NCI-H1105 treated with DMSO at 0.1 percent for 48 hours (cell line): ENCODE data around the gene TSR3.

ENCODE experiments used
- DNase-seq: peaks from one replicate; lab custom pipeline; 2025; lab: John Stamatoyannopoulos, UW

Gene TSR3

DNA sequence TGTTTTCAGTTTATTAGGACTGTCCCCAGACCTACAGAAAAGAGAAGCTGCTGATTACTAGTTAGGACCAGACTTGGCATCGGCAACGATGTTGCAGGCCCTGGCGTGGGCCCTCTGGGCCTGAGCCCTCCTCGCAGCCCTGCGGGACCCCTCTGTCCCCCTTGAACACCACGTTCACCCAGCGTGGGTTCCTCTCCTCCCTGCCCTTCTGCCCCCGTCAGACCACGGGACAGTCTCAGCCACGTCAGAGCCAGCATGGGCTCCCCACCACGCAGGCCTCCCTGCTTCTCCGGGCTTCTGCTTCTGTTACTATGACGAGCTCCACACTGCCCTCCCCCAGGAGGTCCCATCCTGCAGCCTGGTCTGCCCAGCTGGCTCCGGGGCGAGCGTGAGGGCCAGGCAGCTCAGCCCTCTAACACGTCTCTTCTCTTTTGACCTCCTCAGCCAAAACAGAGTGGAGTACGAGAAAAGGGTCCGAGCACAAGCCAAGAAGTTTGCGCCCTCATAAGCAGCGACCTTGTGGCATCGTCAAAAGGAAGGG lies 27.3 kb downstream of the TSR3 start:
- no peak for DNase-seq

DNA sequence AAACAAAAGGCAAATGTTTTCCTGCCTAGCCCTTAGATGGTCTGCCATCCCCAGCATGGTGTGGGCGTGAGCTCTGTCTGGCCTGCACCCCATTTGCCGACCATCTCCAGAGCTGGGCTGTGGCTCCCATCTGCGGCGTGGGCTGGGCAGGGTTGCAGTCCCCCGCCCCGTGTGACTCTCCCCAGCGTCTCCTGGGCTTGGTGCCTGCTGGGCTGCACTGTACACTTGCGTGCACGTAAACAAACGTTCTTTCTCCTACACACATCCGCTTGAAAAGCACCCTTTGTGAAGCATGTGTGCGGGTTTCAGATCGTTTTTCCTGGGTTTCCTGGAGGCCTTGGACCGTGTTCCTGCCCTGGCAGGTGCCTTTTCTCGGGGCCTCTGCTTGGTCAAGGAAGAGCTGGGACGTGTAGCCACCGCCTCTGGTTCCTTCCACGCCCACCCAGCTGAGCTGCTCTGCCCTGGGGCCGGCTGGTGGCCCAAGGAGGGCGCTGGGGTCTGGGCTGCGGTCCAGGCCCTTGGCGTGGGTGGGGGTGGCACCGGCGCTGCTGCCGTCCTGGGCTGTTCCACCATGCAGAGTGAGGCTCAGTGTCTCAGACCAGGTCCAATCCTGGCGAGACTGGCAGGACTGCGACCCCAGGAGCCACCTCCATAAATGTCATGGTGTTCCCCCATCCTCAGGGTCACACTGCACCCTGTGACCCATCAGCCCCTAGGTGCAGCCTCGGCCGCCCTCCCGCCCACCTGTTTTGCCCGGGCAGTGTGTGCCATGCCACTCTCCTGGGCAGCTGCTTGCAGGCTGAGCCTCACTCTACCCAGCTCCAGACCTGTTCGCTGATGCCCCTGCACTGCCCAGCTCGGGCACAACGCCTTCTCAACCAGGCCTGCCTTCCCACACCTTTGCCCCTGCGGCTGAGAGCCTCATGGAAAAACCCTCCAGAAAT lies 28.1 kb downstream of the TSR3 start:
- no peak for DNase-seq

DNA sequence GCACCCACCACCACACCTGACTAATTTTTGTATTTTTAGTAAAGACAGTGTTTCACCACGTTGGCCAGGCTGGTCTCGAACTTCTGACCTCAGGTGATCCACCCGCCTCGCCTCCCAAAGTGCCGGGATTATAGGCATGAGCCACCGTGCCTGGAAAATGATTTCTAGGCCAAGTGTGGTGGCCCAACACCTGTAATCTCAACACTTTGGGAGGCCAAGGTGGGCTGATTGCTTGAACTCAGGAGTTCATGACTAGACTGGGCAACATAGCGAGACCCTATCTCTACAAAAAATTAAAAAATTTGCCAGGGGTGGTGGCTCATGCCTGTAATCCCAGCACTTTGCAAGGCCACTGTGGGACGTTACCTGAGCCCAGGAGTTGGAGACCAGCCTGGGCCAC lies 29.3 kb downstream of the TSR3 start:
- no peak for DNase-seq

DNA sequence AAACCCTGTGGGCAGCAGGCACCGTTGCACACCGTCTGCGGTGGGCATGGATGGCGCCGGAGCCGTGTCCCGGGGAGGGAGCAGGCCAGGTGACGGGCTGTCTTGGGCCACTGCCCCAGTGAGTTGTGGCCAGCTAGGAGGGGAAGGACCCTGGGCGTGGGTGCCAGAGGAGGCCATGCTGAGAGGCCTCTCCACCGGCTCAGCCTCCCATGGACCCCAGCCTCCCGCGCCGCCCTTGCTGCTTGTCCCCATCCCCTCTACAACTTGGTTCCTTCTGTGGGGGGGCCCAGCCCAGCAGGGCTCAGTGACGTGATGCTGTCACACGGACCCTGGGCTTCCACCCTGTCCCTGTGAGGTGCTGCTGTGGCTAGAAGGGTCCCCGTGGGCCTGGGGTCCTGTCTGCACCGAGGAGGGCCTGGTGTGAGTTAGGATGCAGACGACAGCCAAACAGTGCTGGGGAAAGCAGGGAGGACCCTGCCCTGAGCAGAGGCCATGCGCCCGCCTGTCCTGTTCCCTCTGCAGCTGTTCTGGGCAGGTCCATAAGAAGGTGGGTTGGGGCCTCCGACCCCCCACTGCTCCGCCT lies 30.9 kb downstream of the TSR3 start:
- DNase-seq: no peak

DNA sequence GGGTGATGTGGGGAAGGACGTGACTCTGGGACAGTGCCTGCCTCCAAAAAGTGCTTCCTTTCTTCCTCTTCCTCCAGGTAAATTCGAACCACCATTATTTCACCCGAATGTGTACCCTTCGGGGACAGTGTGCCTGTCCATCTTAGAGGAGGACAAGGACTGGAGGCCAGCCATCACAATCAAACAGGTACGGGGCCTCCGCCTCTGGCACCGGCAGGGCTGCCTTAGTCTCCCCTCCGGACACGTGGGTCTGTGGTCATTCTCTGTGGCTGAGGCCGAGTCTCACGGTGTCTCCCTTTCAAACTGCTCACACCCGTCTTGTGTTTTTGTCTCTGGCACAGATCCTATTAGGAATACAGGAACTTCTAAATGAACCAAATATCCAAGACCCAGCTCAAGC lies 31.6 kb downstream of the TSR3 start:
- no peak for DNase-seq

DNA sequence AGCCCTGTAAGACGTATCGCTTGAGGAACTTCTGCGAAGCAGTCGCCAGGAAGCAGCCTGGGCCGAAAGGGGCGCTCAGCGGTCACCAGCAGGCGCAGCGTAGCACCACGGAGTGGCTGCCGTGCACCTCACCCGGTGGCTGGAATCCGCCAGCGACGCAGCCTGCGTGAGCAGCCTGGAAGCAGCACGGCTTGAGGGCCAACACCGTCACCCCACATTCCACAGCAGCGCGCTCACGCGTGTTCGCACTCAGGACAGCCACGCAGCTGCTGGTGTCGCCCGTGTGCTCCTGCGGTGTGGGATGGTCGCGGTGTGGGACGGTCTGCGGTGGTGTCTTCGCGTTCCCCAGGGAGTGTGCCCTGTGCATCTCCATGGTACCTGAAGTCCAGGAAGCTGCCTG lies 32.6 kb downstream of the TSR3 start:
- DNase-seq: no peak

DNA sequence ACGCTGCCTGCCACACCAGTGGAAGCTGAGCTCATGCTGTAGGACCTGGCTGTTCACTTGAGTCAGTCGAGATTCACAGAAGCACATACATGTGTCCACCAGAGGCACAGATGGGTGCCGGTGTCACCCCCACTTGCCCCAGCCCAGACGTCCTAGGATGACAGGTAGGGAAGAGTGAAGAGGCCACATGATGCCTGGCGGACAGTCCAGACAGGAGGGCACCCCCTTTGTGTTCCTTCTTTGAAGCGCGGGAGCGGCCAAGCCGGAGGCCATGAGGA lies 33.5 kb downstream of the TSR3 start:
- no peak for DNase-seq

DNA sequence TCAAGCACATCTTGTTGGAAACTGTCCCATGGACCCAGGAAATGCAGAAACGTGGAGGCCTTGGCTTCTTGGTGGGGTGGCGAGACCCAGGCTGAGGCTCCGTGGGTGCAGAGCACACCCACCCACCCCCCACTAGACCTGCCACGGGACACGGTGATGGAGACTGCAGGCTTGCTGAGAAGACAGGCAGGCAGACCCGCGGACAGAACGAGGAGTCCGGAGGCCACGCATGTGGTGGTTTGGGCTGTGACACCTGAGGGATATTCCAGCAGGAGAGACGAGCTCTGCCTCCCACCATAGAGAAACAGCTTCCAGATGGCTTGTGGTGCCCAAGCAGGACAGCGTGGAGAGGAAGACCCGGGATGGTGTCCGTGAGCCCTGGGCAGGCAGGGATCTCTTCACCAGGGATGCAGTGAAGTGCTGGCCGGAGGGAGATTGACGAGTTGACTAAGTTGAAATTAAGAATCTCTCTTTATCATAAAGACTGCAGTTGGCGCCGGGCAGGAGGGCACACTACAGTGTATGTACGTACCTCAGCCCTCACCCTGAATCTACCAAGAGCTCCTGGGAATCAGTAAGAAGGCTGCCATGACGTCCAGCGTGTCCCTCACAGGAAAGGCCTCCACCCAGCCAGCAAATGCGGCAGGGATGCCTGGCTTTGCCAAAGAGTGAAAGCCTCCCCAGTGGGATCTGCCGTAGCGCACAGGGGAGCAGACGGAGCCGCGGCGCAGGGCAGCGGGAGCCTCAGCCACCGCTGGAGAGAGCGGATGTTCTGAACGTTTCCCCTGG lies 34.0 kb downstream of the TSR3 start:
- no peak for DNase-seq

DNA sequence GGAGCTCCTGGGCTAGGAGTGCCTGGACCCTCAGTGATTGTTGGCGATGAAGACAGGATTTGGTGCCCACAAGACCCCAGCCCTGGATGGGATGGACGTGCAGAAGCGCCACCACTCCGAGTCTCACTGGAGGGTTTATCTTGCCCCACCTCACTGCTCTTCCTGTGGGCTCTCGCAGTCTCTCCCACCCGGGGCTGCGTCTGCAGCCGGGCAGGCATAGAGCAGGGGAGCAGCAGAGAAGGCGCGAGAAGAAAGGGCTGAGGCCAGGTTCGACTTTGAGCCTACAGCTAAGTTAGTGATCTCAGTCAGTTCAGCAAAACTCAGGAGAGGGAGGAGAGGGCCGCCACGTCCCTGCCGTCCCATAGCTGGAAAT lies 35.7 kb downstream of the TSR3 start:
- no peak for DNase-seq

DNA sequence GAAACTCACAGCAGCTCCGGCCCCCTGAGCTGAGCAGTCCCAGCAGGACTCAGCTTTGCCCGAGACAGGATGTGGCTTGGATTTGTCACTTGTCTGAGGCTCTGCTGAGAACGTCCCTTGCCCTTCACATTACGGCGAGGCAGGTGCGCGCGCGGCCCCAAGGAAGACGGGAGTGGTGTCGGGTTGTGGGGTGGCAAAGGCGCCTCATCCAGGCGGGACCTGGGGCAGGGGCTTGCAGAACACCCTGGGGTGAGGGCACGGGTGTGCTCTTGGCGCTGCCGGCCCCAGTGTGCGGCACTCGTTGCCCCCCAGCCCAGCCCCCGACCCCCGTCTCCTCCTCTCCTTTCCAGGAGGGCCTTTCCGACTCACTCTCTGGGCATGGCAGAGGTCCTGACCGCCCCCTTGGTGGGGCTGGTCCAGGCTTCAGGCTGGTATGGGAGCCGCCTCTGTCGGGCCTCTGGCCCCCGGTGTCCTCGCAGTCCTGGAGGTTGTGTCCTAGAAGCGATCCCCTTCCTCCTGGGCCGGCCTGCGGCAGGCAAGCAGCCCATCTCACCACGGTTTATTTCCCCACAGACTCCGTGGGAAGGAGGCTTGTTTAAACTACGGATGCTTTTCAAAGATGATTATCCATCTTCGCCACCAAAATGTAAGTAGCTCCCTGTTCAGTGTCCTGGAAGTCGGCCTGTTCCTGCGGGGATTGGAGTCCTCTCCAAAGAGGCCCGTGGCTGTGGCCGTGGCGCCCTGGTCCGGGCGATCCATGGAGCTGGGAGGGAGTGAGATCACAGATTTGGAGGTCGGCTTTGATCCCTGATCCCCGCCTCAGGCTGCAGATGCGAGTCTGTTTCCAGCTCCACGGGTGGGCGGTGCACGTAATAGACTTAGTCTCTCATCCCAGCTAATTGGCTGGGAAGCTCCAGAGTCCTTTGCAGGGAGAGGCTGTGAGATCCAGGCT lies 36.3 kb downstream of the TSR3 start:
- no peak for DNase-seq

DNA sequence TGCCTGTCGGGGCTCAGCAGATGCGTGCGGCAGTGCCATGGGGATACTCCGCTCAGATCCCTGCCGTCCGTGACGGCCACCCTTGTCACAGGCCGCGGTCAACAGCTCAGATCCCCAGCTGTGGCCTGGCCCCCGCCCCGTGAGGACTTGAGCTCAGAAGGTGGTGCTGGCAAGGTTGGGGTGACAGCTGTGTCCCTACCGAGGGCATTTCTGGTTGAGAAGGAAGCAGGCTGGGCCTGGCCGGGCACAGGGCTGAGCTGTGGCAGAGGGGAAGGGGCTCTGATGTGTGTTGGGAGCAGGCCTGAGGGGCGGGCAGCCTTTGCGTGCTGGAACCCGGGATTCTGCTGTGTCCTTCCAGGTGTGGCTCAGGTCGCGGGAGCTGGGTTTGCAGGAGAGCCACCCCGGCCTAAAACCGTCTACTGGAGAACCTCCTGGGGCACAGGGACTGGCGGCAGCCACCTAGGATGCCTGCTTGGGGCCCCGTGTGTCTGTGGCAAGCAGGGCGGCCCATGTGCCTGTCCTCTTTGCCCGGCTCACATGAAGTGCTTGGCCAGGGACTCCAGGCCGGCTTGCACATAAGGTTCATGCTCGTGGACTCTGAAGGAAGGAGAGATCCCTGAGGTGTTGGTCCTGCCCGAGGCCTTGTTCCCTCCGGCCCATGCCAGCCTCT lies 37.1 kb downstream of the TSR3 start:
- no peak for DNase-seq

DNA sequence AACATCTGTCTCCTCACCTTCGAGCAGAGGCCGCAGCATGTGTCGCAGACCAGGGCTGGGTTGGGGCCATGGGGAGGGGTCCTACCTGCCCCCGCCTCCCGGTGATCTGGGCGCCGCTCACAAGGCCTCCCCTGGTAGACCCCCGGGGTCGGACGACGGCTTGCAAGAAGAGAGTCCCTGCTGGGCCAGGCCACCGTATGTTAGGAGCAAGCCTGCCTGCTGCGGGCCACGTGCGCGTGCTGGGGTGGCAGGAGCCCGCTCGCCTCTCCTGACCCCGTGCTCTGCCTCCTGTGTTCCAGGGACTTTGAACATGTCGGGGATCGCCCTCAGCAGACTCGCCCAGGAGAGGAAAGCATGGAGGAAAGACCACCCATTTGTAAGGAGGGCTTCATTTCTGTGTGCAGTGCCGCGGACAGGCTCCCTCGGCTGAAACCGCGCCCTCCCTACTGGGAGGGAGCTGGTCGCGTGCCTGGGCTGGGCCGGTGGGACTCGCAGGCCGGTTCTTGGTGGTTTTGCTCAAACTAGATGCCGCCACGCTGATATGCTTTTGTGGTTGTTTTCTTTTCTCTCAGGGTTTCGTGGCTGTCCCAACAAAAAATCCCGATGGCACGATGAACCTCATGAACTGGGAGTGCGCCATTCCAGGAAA lies 37.8 kb downstream of the TSR3 start:
- DNase-seq: no peak

DNA sequence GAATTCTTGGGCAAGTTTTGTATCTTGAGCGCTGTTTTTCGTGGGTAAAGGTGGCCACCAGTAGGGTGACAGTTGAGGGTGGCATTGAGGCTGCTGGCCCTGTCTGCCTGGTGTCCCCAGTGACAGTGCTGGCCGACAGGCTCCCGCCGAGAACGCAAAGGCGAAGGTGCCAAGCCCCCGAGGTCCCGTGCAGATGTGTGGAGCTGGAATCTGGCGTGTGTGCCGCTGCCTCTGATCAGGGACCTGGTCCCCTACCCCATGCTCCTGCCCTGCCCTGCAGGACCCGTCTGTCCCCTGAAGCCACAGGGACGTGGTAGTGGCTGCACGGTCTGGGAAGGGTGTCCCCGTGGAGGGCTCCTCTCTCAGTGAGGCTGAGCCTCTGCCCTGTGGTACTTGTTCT lies 38.8 kb downstream of the TSR3 start:
- no peak for DNase-seq

DNA sequence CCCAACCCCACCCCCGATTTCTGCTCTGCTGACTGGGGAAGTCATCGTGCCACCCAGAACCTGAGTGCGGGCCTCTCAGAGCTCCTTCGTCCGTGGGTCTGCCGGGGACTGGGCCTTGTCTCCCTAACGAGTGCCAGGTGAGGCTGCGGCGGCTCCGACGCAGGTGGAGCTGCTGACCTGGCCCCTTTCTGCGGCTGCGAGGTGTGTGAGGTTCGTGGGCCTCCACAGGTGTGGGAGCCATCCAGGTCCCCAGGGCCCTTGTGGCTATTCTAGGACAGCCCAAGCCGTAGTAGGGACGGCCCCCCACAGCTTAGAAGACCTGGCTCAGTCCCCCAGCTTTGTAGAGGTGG lies 39.2 kb downstream of the TSR3 start:
- no peak for DNase-seq

DNA sequence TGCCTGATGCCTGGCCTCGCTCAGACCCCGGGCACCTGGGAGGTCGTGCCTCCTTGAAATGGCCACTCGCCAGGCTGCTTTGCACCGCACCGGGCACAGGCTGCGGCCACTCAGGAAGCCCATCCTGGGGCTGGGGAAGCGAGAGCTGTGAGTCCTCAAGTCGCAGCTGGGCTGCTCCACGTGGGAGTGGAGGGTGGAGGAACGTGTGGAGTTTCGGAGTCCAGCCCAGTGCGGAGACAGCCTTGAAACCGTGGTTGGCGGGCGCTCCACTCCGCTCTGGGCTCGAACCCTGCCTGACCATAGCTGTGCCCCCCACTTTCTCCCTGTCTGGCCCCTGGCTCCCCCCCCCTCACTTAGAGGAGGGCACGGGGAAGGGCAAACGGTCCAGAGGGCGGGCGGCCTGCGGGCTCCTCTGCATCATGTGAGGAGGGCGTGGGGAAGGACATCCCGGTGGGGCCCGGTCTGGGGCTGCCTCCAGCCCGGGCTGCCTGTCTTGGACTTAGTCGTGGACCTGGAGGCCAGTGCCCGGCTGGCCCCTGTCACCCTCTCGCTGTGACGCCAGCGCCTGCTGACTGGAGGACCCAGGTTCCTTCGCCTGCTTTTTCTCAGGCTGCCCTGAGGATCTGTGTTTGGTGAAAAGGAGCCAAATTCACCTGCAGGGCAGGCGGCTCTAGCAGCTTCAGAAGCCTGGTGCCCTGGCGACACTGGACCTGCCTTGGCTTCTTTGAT lies 39.8 kb downstream of the TSR3 start:
- no peak for DNase-seq

DNA sequence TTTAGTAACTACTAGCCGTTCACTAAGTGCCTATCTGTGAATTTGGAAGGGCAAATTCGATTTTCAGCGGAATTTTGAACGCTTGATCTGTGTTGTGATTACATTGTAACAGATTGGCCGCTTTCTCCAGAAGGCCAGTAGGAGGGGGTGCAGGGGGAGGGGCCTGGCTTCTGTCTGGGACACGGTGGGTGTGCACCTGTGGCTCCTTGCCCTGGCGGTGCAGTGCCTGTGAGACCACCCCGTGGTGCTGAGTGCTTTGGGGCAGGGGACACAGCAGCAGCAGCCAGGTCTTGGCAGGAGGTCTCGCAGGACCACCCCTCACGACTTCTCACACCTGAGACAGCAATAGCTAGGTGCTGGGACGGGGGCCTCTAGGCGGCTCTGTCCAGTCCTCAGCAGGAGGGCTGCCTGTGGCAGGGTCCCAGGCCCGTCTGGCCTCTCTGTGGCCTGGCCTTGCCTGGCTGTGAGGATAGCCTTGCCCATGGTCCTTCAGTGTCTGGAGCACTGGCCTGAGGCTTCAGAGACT lies 40.4 kb downstream of the TSR3 start:
- no peak for DNase-seq

DNA sequence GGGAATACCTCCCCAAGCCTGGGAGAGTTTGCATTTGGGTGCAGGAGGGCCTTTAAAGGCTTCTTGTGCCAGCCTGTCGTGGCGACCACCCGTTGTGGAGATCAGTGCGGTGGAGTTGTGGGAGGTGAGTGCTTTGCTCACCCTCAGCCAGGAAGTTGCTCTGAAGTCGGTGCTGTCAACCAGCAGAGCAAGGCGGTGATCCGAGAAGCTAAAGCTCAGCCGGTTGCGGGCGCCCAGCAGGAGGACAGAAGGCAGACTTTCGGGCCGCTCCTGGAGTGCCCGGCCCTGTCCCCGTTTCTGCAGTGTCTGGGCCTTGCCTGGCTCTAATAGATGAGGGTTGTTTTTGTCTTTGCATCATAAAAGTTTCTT lies 40.9 kb downstream of the TSR3 start:
- DNase-seq: no peak

DNA sequence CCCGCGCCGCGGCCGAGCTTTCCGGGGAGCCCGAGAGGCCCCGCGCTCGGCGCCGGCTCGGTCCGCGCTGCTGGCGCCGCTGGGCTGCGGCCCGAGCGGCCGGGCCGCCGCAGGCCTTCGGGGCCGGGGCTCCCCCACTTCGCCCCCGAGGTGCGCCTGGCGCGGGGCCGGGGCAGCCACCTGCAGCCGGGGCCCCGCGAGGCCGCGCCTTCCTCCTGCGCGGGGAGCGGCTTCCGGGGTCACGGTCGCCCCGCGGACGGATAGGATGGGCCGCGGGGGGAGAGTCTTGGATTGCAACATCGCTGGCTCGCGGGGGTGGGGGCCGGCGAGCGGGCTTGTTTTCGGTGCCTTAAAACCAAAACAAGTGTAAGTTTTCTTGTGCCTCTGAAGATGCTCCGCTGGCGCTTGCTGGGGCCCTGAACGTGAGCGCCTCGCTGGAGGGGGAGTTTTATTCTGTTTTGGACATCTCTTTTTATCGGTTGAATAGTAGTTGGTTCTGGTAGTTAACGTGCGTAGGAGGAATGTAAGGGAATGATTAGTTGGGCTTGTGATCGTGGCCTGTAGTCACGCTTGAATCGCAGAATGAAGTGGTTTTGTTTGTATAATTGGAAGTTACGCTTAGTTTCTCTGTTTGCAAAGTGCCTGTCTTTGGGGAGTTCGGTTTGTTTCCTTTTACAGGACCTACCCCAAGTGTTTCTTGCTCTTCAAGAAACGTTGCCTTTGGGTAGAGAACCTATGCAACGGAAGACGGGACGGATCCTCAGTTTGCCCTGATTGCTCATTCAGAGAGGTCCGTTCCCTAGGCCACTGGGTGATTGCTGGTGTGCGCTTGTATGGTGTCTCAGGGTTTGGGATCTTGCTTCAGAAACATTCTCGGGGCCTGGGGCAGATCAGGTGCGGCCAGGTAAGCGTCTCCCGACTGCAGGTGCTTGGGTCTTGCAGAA lies 41.5 kb downstream of the TSR3 start:
- DNase-seq: no peak
